HepG2 (cell line): Measurements from ENCODE around the gene MLX. TPM values are rescaled to one million over a fixed set of nuclear protein-coding genes. Genes with fewer than 3 reads are reported as not detected.

Source experiments
- HDAC1 ChIP-seq: sonication (generic); formaldehyde crosslinking; IDR thresholded peaks from 2 replicates; pipeline ENCODE4 v1.5.1; 2020; ENCODE audit warnings: mild to moderate bottlenecking, missing genetic modification reagents
- HDAC6 ChIP-seq: fragments of 200-600 bp; sonication (generic); IDR thresholded peaks from 2 replicates; pipeline ENCODE4 v1.7.0; 2017; ENCODE audit warnings: mild to moderate bottlenecking, antibody characterized with exemption, low read length, low read depth
- HMG20A ChIP-seq: IDR thresholded peaks from 2 replicates; pipeline ENCODE4 v1.6.1; 2016; ENCODE audit warnings: borderline replicate concordance
- HNRNPL ChIP-seq: fragments of 200-400 bp; formaldehyde crosslinking; IDR thresholded peaks from 2 replicates; pipeline ENCODE4 v1.6.1; 2017; ENCODE audit warnings: mild to moderate bottlenecking, low read depth, low read length
- JDP2 ChIP-seq: sonication (generic); formaldehyde crosslinking; IDR thresholded peaks from 2 replicates; pipeline ENCODE4 v1.8.1; 2022; ENCODE audit warnings: missing genetic modification reagents, borderline replicate concordance
- KDM1A ChIP-seq: IDR thresholded peaks from 2 replicates; pipeline ENCODE4 v1.6.1; 2016; ENCODE audit warnings: missing compliant biosample characterization
- KDM5B ChIP-seq: sonication (generic); formaldehyde crosslinking; IDR thresholded peaks from 2 replicates; pipeline ENCODE4 v1.4.0; 2020; ENCODE audit warnings: missing genetic modification reagents, mild to moderate bottlenecking, borderline replicate concordance
- LBX2 ChIP-seq: sonication (generic); formaldehyde crosslinking; IDR thresholded peaks from 2 replicates; pipeline ENCODE4 v1.5.0; 2020; ENCODE audit warnings: missing genetic modification reagents, mild to moderate bottlenecking, borderline replicate concordance
- MAZ ChIP-seq, 2 experiments: sonication (generic) in 1 of 2; formaldehyde crosslinking in 1 of 2; IDR thresholded peaks; 2 replicates each; pipeline versions ENCODE4 v1.5.0 to v1.6.1; 2012 to 2020; ENCODE audit warnings: low read depth in 2 of 2, mild to moderate bottlenecking in 2 of 2, borderline replicate concordance in 1 of 2, improper control_type of control experiment in 1 of 2, low read length in 1 of 2, missing genetic modification reagents in 1 of 2, moderate library complexity in 1 of 2
- NFYC ChIP-seq: IDR thresholded peaks from 2 replicates; pipeline ENCODE4 v1.6.1; 2016; ENCODE audit warnings: missing genetic modification reagents, missing compliant biosample characterization
- ONECUT2 ChIP-seq: sonication (generic); formaldehyde crosslinking; IDR thresholded peaks from 2 replicates; pipeline ENCODE4 v1.4.0; 2020; ENCODE audit warnings: missing genetic modification reagents
- PAF1 ChIP-seq: IDR thresholded peaks from 2 replicates; pipeline ENCODE4 v1.6.1; 2016; ENCODE audit warnings: missing genetic modification reagents, missing compliant biosample characterization
- RAD51 ChIP-seq: fragments of 450-650 bp; IDR thresholded peaks from 2 replicates; pipeline ENCODE4 v1.6.1; 2016; ENCODE audit warnings: borderline replicate concordance
- SRF ChIP-seq: IDR thresholded peaks from 2 replicates; pipeline ENCODE4 v1.6.1; 2011; ENCODE audit warnings: mild to moderate bottlenecking, low read depth, low read length, moderate library complexity
- THRA ChIP-seq: sonication (generic); formaldehyde crosslinking; IDR thresholded peaks from 2 replicates; pipeline ENCODE4 v1.4.0; 2020; ENCODE audit warnings: missing genetic modification reagents, borderline replicate concordance
- ZGPAT ChIP-seq: IDR thresholded peaks from 2 replicates; pipeline ENCODE4 v1.6.1; 2016; ENCODE audit warnings: mild to moderate bottlenecking
- ZNF224 ChIP-seq: sonication (generic); formaldehyde crosslinking; IDR thresholded peaks from 2 replicates; pipeline ENCODE4 v1.5.0; 2020; ENCODE audit warnings: mild to moderate bottlenecking, missing genetic modification reagents
- ZNF44 ChIP-seq: sonication (generic); formaldehyde crosslinking; IDR thresholded peaks from 2 replicates; pipeline ENCODE4 v1.5.1; 2020; ENCODE audit warnings: mild to moderate bottlenecking, missing genetic modification reagents
- polyA plus RNA-seq, 8 experiments: library from polyadenylated mRNA; depleted of rRNA in 3 of 8; stranded (reverse) in 7 of 8; unstranded in 1 of 8; fragments of >200 nt; fragmentation: Illumina TruSeq in 4 of 8; extraction: Trizol in 4 of 8; gene quantifications; 2 replicates each; pipeline versions ENCODE4 v1.2.1 to v1.2.3, GENCODE V29; 2011 to 2016; ENCODE audit warnings: low read depth in 4 of 8, missing spikeins in 1 of 8, mixed read lengths in 1 of 8; ENCODE audit not compliant: insufficient read depth in 1 of 8
- total RNA-seq, 5 experiments: library from RNA; depleted of rRNA; stranded (reverse); fragments of >200 nt; fragmentation: Illumina TruSeq; extraction: Trizol; gene quantifications; 2 replicates each; pipeline ENCODE4 v1.2.3, GENCODE V29; 2016; ENCODE audit warnings: low read depth in 1 of 5
- TF ChIP-seq, protein P1 (sequence below): sonication (generic); formaldehyde crosslinking; IDR thresholded peaks from 2 replicates; pipeline ENCODE4 v1.5.1; 2020; ENCODE audit warnings: mild to moderate bottlenecking, missing genetic modification reagents, moderate library complexity
- TF ChIP-seq, protein P2 (sequence below): IDR thresholded peaks from 2 replicates; pipeline ENCODE4 v1.6.1; 2016; ENCODE audit warnings: missing compliant biosample characterization, missing genetic modification reagents, borderline replicate concordance

MLX gene
- total and polyA plus RNA-seq, 2 of the 13 experiments (the other 11 are each of a cell fraction or from before 2014, with no cell fraction given): 38.9 to 74.4 TPM

DNA sequence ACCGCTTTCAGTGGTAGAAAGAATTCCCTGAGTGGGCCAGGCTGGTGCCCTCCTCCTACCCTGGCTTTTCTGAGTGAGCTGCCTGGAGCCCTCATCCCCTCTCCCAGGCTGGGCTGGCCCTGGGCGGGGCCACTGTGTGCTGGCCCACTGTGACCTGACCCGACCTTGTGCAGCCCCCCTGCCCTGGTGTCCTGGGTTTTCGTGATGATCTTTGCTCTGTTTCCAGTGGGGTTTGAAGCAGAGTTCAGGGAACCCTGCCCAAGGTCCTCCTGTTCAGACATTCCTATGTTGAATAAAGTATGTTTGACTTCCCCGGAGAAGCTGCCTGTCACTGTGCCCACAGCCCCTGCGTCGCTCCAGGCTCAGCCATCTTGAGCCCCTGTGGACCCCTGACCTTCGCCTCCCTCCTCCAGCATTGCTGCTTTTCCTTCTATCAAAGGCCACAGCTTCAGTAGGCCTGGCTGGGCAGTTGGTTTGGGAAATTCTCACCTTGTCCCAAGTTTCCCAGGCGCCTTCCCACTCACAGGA is 44.6 kb upstream of the MLX start (continued):
- TF ChIP-seq PAF1 (CRISPR knock-in tag) (no peak), HDAC6 (no peak), KDM1A (CRISPR knock-in tag) (no peak), HMG20A (CRISPR knock-in tag) (peak; percentile 17; the same call in 1 of the 2 replicates), SRF (no peak), NFYC (no peak), RAD51 (no peak), HNRNPL (0 out of 2 replicates have a peak, but pooled peaks have one; percentile 41), ZNF44 (CRISPR knock-in tag) (no peak), MAZ (IDR thresholded peaks at IDR 0.05; ENCODE audit: borderline replicate concordance, low read depth, low read length) (no peak), MAZ (CRISPR knock-in tag; IDR thresholded peaks at IDR 0.05; ENCODE audit: low read depth) (no peak), KDM5B (CRISPR knock-in tag) (no peak), ZGPAT (CRISPR knock-in tag) (no peak), LBX2 (no peak), ZNF224 (no peak), HDAC1 (CRISPR knock-in tag) (peak; percentile 41; the same call in 1 of the 2 replicates), ONECUT2 (CRISPR knock-in tag) (no peak), JDP2 (CRISPR knock-in tag) (no peak), THRA (CRISPR knock-in tag) (peak; percentile 99)
- TF ChIP-seq, protein P1, sequence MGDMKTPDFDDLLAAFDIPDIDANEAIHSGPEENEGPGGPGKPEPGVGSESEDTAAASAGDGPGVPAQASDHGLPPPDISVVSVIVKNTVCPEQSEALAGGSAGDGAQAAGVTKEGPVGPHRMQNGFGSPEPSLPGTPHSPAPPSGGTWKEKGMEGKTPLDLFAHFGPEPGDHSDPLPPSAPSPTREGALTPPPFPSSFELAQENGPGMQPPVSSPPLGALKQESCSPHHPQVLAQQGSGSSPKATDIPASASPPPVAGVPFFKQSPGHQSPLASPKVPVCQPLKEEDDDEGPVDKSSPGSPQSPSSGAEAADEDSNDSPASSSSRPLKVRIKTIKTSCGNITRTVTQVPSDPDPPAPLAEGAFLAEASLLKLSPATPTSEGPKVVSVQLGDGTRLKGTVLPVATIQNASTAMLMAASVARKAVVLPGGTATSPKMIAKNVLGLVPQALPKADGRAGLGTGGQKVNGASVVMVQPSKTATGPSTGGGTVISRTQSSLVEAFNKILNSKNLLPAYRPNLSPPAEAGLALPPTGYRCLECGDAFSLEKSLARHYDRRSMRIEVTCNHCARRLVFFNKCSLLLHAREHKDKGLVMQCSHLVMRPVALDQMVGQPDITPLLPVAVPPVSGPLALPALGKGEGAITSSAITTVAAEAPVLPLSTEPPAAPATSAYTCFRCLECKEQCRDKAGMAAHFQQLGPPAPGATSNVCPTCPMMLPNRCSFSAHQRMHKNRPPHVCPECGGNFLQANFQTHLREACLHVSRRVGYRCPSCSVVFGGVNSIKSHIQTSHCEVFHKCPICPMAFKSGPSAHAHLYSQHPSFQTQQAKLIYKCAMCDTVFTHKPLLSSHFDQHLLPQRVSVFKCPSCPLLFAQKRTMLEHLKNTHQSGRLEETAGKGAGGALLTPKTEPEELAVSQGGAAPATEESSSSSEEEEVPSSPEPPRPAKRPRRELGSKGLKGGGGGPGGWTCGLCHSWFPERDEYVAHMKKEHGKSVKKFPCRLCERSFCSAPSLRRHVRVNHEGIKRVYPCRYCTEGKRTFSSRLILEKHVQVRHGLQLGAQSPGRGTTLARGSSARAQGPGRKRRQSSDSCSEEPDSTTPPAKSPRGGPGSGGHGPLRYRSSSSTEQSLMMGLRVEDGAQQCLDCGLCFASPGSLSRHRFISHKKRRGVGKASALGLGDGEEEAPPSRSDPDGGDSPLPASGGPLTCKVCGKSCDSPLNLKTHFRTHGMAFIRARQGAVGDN (CRISPR knock-in tag): peak; percentile 64
- TF ChIP-seq, protein P2, sequence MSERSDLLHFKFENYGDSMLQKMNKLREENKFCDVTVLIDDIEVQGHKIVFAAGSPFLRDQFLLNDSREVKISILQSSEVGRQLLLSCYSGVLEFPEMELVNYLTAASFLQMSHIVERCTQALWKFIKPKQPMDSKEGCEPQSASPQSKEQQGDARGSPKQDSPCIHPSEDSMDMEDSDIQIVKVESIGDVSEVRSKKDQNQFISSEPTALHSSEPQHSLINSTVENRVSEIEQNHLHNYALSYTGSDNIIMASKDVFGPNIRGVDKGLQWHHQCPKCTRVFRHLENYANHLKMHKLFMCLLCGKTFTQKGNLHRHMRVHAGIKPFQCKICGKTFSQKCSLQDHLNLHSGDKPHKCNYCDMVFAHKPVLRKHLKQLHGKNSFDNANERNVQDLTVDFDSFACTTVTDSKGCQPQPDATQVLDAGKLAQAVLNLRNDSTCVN: no peak
